ENCODE measurements around the gene SLC6A2.

Gene SLC6A2

GRCh38 chr16:55671974-55672280 is 16.1 kb downstream of the SLC6A2 start:
- no peak for DNase-seq (ENCODE audit: low spot score)

- no peak for DNase-seq (ENCODE audit: low spot score)
Measured at GRCh38 chr16:55672471-55672870, 16.7 kb downstream of the SLC6A2 start.

- DNase-seq (ENCODE audit: low spot score), result no peak
Measured at GRCh38 chr16:55678161-55678821, 22.5 kb downstream of the SLC6A2 start.

- no peak for DNase-seq (ENCODE audit: low spot score)
Measured at GRCh38 chr16:55682086-55682485, 26.3 kb downstream of the SLC6A2 start.

GRCh38 chr16:55685973-55686372 is 30.2 kb downstream of the SLC6A2 start:
- no peak for DNase-seq (ENCODE audit: low spot score)

- no peak for DNase-seq (ENCODE audit: low spot score)
Measured at GRCh38 chr16:55686671-55687070, 30.9 kb downstream of the SLC6A2 start.

GRCh38 chr16:55687802-55688201 is 32.0 kb downstream of the SLC6A2 start:
- no peak for DNase-seq (ENCODE audit: low spot score)

- no peak for DNase-seq (ENCODE audit: low spot score)
Measured at GRCh38 chr16:55690841-55691240, 35.1 kb downstream of the SLC6A2 start.

- DNase-seq (ENCODE audit: low spot score), result no peak
Measured at GRCh38 chr16:55691771-55692170, 36.0 kb downstream of the SLC6A2 start.

GRCh38 chr16:55695595-55695994 is 39.8 kb downstream of the SLC6A2 start:
- no peak for DNase-seq (ENCODE audit: low spot score)

- DNase-seq (ENCODE audit: low spot score), result no peak
Measured at GRCh38 chr16:55697867-55698266, 42.1 kb downstream of the SLC6A2 start.

- no peak for DNase-seq (ENCODE audit: low spot score)
Measured at GRCh38 chr16:55698331-55698730, 42.5 kb downstream of the SLC6A2 start.

- no peak for DNase-seq (ENCODE audit: low spot score)
Measured at GRCh38 chr16:55698946-55699345, 43.2 kb downstream of the SLC6A2 start.

GRCh38 chr16:55699616-55700015 is 43.8 kb downstream of the SLC6A2 start:
- DNase-seq (ENCODE audit: low spot score), result no peak

- DNase-seq (ENCODE audit: low spot score), result no peak
Measured at GRCh38 chr16:55700067-55700466, 44.3 kb downstream of the SLC6A2 start.

GRCh38 chr16:55700961-55701360 is 45.2 kb downstream of the SLC6A2 start:
- DNase-seq (ENCODE audit: low spot score), result no peak

GRCh38 chr16:55701442-55702319 is 45.9 kb downstream of the SLC6A2 start:
- DNase-seq (ENCODE audit: low spot score), result peak; percentile 76

GRCh38 chr16:55703003-55704001 is 47.5 kb downstream of the SLC6A2 start:
- peak; percentile 64 for DNase-seq (ENCODE audit: low spot score)

GRCh38 chr16:55706739-55707384 is 51.1 kb downstream of the SLC6A2 start:
- DNase-seq (ENCODE audit: low spot score), result no peak

- DNase-seq (ENCODE audit: low spot score), result no peak
Measured at GRCh38 chr16:55709801-55710200, 54.0 kb downstream of the SLC6A2 start.

- no peak for DNase-seq (ENCODE audit: low spot score)
Measured at GRCh38 chr16:55710466-55710865, 54.7 kb downstream of the SLC6A2 start.

Data from NAMALWA (cell line).